ENCODE measurements around the gene ISG15. TPM values are rescaled to one million over a fixed set of nuclear protein-coding genes. Genes with fewer than 3 reads are reported as not detected.

The ISG15 gene
- polyA plus RNA-seq, 1 of the 3 experiments (the other 2 are of a cell fraction) = 28.6 TPM

DNA sequence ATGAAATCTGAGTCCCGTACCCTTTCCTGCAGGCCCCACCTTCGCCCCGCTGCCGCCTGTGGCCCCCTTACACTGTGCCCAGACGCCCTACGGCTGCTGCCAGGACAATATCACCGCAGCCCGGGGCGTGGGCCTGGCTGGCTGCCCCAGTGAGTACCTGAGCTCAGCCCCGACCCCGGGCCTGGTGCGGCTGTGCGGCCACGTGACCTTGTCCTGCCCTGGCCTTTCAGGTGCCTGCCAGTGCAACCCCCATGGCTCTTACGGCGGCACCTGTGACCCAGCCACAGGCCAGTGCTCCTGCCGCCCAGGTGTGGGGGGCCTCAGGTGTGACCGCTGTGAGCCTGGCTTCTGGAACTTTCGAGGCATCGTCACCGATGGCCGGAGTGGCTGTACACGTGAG, 31.8 kb downstream of the ISG15 start:
- H3K9me2 ChIP-seq = no peaks in the 10 kb centered on the region
- peaks cover 0 to 25% of the 10 kb centered on the region in 2 experiments for H3K36me3 ChIP-seq (replicated peaks in 1 of 2; ENCODE audit: control insufficient read depth in 1 of 2, insufficient read depth in 2 of 2, low read length in 1 of 2)
- no peak overlapping the region for H3K4me3 ChIP-seq (ENCODE audit: low read depth in 2 of 2, low read length in 1 of 2)
- no peak overlapping the region for H3K4me2 ChIP-seq
- 100% methylated on average over 9 of the region's 23 CpGs for WGBS (ENCODE audit: low lambda C conversion rate)
- H3K4me1 ChIP-seq (ENCODE audit: control insufficient read depth in 1 of 2, insufficient read depth in 2 of 2, low read depth in 1 of 2, low read length in 1 of 2) = peaks cover 0 to 7% of the 10 kb centered on the region in 2 experiments; a peak in 1 of 4 replicates
- no peaks in the 10 kb centered on the region for H3K79me2 ChIP-seq (ENCODE audit: insufficient read depth)
- no peaks in the 10 kb centered on the region for H3F3A ChIP-seq (replicated peaks; ENCODE audit: insufficient read depth)
- no peaks in the 10 kb centered on the region for H3K9me3 ChIP-seq
- no peak overlapping the region for H3K9ac ChIP-seq
- no peaks in the 10 kb centered on the region for H3K27me3 ChIP-seq (ENCODE audit: insufficient read depth)
- no peak overlapping the region for H3K27ac ChIP-seq (ENCODE audit: low read depth in 2 of 2, low read length in 1 of 2)
- TF ChIP-seq RCOR1 (IDR thresholded peaks at IDR 0.05; ENCODE audit: low read length) (no peak), TCF12 (IDR thresholded peaks at IDR 0.05) (no peak), FOXJ3 (CRISPR knock-in tag; IDR thresholded peaks at IDR 0.05) (no peak), NRF1 (IDR thresholded peaks at IDR 0.05; ENCODE audit: low read depth, low read length) (no peak), MXI1 (IDR thresholded peaks at IDR 0.05; ENCODE audit: low read depth, low read length) (no peak), RXRA (IDR thresholded peaks at IDR 0.05; ENCODE audit: borderline replicate concordance, low read depth) (no peak), GABPA (IDR thresholded peaks at IDR 0.05; ENCODE audit: low read depth) (no peak), RAD21 (IDR thresholded peaks at IDR 0.05; ENCODE audit: low read length) (no peak), RFX5 (IDR thresholded peaks at IDR 0.05; ENCODE audit: low read length) (no peak), SIN3A (IDR thresholded peaks at IDR 0.05; ENCODE audit: borderline replicate concordance, low read depth, low read length) (no peak), YY1 (IDR thresholded peaks at IDR 0.05; ENCODE audit: low read depth) (no peak)
- TF ChIP-seq, protein P1, sequence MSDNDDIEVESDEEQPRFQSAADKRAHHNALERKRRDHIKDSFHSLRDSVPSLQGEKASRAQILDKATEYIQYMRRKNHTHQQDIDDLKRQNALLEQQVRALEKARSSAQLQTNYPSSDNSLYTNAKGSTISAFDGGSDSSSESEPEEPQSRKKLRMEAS (IDR thresholded peaks at IDR 0.05; ENCODE audit: low read depth) = no peak
- TF ChIP-seq, protein P2, sequence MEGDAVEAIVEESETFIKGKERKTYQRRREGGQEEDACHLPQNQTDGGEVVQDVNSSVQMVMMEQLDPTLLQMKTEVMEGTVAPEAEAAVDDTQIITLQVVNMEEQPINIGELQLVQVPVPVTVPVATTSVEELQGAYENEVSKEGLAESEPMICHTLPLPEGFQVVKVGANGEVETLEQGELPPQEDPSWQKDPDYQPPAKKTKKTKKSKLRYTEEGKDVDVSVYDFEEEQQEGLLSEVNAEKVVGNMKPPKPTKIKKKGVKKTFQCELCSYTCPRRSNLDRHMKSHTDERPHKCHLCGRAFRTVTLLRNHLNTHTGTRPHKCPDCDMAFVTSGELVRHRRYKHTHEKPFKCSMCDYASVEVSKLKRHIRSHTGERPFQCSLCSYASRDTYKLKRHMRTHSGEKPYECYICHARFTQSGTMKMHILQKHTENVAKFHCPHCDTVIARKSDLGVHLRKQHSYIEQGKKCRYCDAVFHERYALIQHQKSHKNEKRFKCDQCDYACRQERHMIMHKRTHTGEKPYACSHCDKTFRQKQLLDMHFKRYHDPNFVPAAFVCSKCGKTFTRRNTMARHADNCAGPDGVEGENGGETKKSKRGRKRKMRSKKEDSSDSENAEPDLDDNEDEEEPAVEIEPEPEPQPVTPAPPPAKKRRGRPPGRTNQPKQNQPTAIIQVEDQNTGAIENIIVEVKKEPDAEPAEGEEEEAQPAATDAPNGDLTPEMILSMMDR (IDR thresholded peaks at IDR 0.05) = no peak
- ChIA-PET POLR2A (no interaction called here), CTCF (interaction anchor here (0.8 to 1.2 kb wide), 4 partner anchors 19 to 61 kb away, joined by 3 to 6 read pairs (median 3); no protein-coding TSS in a partner anchor)
- H2AFZ ChIP-seq (ENCODE audit: low read depth) = no peak overlapping the region
- no peak for DNase-seq
- no peaks in the 10 kb centered on the region for H4K20me1 ChIP-seq (ENCODE audit: insufficient read depth)

DNA sequence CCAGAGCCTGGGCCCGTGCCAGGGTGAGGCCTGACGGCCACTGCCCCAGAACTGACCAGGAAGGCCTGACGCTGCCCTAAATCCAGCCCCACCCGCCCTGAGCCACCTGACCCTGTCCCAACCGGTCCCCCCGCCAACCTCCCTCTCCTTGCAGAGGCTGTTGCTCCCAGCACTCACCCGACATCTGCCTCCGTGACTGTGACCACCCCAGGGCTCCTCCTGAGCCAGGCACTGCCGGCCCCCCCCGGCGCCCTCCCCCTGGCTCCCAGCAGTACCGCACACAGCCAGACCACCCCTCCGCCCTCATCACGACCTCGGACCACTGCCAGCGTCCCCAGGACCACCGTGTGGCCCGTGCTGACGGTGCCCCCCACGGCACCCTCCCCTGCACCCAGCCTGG, 32.9 kb downstream of the ISG15 start:
- ChIA-PET POLR2A (no interaction called here), CTCF (no interaction called here)
- H2AFZ ChIP-seq (ENCODE audit: low read depth) = no peak overlapping the region
- no peaks in the 10 kb centered on the region for H4K20me1 ChIP-seq (ENCODE audit: insufficient read depth)
- H3K9ac ChIP-seq = no peak overlapping the region
- no peaks in the 10 kb centered on the region for H3F3A ChIP-seq (replicated peaks; ENCODE audit: insufficient read depth)
- no peaks in the 10 kb centered on the region for H3K27me3 ChIP-seq (ENCODE audit: insufficient read depth)
- no peak overlapping the region for H3K4me3 ChIP-seq (ENCODE audit: low read depth in 2 of 2, low read length in 1 of 2)
- peaks cover 0 to 25% of the 10 kb centered on the region in 2 experiments for H3K36me3 ChIP-seq (replicated peaks in 1 of 2; ENCODE audit: control insufficient read depth in 1 of 2, insufficient read depth in 2 of 2, low read length in 1 of 2)
- no peaks in the 10 kb centered on the region for H3K9me3 ChIP-seq
- WGBS (ENCODE audit: low lambda C conversion rate) = 100% methylated on average over 12 of the region's 20 CpGs
- H3K4me2 ChIP-seq = no peak overlapping the region
- H3K9me2 ChIP-seq = no peaks in the 10 kb centered on the region
- no peak for DNase-seq
- peaks cover 0 to under 1% of the 10 kb centered on the region in 2 experiments; a peak in 1 of 4 replicates for H3K4me1 ChIP-seq (ENCODE audit: control insufficient read depth in 1 of 2, insufficient read depth in 2 of 2, low read depth in 1 of 2, low read length in 1 of 2)
- H3K79me2 ChIP-seq (ENCODE audit: insufficient read depth) = no peaks in the 10 kb centered on the region
- H3K27ac ChIP-seq (ENCODE audit: low read depth in 2 of 2, low read length in 1 of 2) = no peak overlapping the region
- TF ChIP-seq, protein P3, sequence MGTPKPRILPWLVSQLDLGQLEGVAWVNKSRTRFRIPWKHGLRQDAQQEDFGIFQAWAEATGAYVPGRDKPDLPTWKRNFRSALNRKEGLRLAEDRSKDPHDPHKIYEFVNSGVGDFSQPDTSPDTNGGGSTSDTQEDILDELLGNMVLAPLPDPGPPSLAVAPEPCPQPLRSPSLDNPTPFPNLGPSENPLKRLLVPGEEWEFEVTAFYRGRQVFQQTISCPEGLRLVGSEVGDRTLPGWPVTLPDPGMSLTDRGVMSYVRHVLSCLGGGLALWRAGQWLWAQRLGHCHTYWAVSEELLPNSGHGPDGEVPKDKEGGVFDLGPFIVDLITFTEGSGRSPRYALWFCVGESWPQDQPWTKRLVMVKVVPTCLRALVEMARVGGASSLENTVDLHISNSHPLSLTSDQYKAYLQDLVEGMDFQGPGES (IDR thresholded peaks at IDR 0.05; ENCODE audit: low read depth, low read length) = no peak
- TF ChIP-seq CHD2 (IDR thresholded peaks at IDR 0.05; ENCODE audit: low read length, partially characterized antibody) (no peak), TEAD4 (IDR thresholded peaks at IDR 0.05; ENCODE audit: borderline replicate concordance, insufficient read depth) (no peak), GABPA (IDR thresholded peaks at IDR 0.05; ENCODE audit: low read depth) (no peak), GATA2 (CRISPR knock-in tag; IDR thresholded peaks at IDR 0.05) (no peak), SMC3 (IDR thresholded peaks at IDR 0.05; ENCODE audit: low read depth, low read length) (no peak), POLR2AphosphoS5 (IDR thresholded peaks at IDR 0.05; ENCODE audit: low read depth, low read length) (no peak), NRF1 (IDR thresholded peaks at IDR 0.05; ENCODE audit: low read depth, low read length) (no peak), ELF1 (IDR thresholded peaks at IDR 0.05) (no peak), SIN3A (IDR thresholded peaks at IDR 0.05; ENCODE audit: borderline replicate concordance, low read depth, low read length) (no peak), YY1 (IDR thresholded peaks at IDR 0.05; ENCODE audit: low read depth) (no peak), NFIC (IDR thresholded peaks at IDR 0.05; ENCODE audit: borderline replicate concordance) (no peak), FOSL2 (IDR thresholded peaks at IDR 0.05; ENCODE audit: borderline replicate concordance, low read depth) (no peak), EP300 (IDR thresholded peaks at IDR 0.05; ENCODE audit: borderline replicate concordance in 1 of 2, low read depth in 1 of 2, low read length in 1 of 2) (no peak), JUND (IDR thresholded peaks at IDR 0.05) (no peak), MXI1 (IDR thresholded peaks at IDR 0.05; ENCODE audit: low read depth, low read length) (no peak)
- TF ChIP-seq, protein P1 (IDR thresholded peaks at IDR 0.05; ENCODE audit: low read depth) = no peak
- TF ChIP-seq, protein P4, sequence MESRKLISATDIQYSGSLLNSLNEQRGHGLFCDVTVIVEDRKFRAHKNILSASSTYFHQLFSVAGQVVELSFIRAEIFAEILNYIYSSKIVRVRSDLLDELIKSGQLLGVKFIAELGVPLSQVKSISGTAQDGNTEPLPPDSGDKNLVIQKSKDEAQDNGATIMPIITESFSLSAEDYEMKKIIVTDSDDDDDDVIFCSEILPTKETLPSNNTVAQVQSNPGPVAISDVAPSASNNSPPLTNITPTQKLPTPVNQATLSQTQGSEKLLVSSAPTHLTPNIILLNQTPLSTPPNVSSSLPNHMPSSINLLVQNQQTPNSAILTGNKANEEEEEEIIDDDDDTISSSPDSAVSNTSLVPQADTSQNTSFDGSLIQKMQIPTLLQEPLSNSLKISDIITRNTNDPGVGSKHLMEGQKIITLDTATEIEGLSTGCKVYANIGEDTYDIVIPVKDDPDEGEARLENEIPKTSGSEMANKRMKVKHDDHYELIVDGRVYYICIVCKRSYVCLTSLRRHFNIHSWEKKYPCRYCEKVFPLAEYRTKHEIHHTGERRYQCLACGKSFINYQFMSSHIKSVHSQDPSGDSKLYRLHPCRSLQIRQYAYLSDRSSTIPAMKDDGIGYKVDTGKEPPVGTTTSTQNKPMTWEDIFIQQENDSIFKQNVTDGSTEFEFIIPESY (IDR thresholded peaks at IDR 0.05; ENCODE audit: borderline replicate concordance, low read depth) = no peak
